HG03460 (cell line): ENCODE measurements around the gene ZNF182.
"Not testable (repeated sequence)": the region's sequence is repeated elsewhere in the genome, so short reads cannot be mapped to it uniquely, and the experiment has no call there.

Experiments
- ATAC-seq: cut with Tn5 transposase; IDR thresholded peaks from one replicate; pipeline ENCODE4 v1.9.1; 2021; ENCODE audit not compliant: unreplicated experiment

The ZNF182 gene

GRCh38 chrX:48002319-48002718 lies 1.5 kb downstream of the ZNF182 start:
- no peak for ATAC-seq

DNA sequence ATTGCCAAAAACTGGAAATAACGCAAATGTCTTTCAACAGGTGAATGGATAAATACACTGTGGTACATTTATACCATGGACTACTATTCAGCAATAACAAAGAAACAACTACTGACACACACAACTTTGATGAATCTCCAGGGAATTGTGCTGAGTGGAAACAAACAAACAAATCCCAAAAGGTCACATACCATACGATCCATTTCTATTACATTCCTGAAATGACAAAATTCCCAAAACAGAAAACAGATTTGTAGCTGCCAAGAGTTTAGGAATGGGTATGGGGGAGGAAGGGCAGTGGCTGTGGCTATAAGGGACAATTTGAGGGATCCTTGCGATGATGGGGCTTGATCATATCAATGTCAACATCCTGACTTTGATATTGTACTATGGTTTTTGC lies 2.5 kb downstream of the ZNF182 start:
- ATAC-seq = no peak

- no peak for ATAC-seq
Measured at GRCh38 chrX:47992669-47993068, 11.1 kb downstream of the ZNF182 start.

DNA sequence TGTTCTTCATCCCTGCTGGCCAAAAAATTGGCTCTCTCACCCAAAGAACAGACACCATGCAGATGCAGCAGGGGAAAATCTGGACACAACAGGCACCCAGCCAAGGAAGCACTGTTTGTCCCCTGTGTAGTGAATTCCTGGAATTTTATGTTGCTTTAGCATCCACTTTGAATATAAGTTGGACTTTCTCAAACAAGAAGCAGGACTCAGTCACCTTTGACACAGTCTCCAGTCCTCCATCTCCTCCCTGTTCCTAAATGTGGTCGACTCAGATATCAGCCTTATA lies 11.8 kb downstream of the ZNF182 start:
- no peak for ATAC-seq

DNA sequence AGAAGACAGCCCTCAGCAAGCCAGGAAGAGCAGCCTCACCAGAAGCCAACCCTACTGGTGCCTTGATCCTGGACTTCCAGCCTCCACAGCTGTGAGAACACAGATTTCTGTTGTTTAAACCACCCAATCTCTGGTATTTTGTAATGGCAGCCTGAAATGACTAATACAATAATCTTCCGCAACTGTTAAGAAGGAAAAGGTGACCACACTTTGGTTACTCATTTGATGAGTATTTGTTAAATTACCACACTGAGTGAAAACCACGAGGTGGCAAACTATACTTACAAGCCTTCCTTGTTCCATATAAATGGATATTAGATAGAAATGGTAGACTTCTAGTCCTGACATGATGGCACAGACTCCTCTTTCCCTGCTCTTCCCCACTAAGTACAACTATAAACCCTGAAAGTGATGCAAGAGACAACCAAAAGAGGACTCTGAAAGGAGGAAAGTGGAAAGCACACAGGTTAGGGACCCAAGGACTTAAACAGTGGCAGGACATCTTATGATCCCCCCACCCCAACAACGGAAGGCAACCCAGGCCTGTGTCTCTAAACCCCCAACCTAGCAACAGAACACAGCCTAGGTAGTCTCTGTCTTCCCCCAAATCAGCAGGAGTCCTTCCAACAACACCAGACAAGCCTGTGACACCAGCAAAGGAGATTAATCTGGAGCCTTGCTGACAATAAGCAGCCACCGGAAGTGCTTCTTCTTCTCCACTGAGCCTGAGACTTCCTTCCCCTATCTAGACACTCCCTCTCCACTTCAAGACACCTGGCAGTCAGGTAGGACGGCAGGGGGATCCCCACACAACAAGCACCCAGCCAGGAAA lies 12.3 kb downstream of the ZNF182 start:
- no peak for ATAC-seq

DNA sequence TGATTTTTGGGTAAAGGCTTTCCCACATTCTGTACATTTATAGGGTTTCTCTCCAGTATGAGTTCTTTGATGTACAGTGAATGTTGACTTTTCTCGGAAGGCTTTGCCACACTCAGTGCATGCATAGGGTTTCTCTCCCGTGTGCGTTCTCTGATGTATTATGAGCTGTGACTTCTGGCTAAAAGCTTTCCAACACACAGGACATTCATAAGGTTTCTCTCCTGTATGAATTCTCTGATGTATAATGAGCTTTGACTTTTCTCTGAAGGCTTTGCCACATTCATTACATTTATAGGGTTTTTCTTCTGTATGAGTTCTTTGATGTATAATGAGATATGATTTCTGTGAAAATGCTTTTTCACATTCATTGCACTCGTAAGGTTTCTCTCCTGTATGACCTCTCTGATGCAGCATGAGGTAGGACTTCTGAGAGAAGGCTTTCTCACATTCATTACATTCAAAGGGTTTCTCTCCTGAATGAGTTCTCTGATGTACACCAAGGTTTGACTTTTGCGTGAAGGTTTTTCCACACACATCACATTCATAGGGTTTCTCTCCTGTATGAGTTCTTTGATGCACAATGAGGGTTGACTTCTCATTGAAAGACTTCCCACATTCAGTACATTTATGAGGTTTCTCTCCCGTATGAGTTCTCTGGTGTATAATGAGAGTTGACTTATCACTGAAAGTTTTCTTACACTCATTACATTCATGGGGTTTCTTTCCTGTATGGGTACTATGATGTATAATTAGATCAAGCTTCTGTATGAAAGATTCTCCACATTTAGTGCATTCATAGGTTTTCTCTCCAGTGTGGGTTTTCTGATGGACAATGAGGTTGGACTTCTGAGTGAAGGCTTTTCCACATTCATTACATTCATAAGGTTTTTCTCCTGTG lies 27.3 kb downstream of the ZNF182 start:
- ATAC-seq = no peak

- ATAC-seq = no peak
Measured at GRCh38 chrX:47973235-47973634, 30.6 kb downstream of the ZNF182 start.

DNA sequence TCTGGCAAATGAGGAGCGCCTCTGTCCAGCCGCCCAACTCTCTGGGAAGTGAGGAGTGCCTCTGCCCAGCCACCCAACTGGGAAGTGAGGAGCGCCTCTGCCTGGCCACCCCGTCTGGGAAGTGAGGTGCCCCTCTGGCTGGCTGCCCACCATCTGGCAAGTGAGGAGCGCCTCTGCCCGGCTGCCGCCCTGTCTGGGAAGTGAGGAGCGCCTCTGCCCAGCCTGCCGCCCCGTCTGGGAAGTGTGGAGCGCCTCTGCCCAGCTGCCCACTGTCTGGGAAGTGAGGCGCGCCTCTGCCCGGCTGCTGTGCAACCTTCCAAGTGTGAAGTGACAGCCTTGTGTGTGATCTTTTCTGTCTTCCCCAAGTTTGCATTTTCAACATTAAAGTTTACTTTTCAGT lies 38.3 kb downstream of the ZNF182 start:
- ATAC-seq = not testable (repeated sequence)

DNA sequence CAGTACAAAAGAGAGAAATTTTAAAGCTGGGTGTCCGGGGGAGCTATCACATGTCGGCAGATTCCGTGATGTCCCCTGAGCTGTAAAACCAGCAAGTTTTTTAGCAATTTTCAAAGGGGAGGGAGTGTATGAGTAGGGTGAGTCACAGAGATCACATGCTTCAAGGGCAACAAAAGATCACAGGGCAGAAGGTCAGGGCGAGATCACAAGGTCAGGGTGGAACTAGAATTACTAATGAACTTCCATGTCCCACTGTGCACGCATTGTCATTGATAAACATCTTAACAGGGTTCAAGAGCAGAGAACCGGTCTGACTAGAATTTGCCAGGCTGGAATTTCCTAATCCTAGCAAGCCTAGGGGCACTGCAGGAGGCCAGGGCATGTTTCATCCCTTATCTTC lies 42.0 kb downstream of the ZNF182 start:
- not testable (repeated sequence) for ATAC-seq

- ATAC-seq = no peak
Measured at GRCh38 chrX:47960406-47960805, 43.4 kb downstream of the ZNF182 start.

GRCh38 chrX:47958761-47959342 lies 44.9 kb downstream of the ZNF182 start:
- no peak for ATAC-seq

- ATAC-seq = not testable (repeated sequence)
Measured at GRCh38 chrX:47958206-47958605, 45.6 kb downstream of the ZNF182 start.

GRCh38 chrX:47956016-47956415 lies 47.8 kb downstream of the ZNF182 start:
- no peak for ATAC-seq

DNA sequence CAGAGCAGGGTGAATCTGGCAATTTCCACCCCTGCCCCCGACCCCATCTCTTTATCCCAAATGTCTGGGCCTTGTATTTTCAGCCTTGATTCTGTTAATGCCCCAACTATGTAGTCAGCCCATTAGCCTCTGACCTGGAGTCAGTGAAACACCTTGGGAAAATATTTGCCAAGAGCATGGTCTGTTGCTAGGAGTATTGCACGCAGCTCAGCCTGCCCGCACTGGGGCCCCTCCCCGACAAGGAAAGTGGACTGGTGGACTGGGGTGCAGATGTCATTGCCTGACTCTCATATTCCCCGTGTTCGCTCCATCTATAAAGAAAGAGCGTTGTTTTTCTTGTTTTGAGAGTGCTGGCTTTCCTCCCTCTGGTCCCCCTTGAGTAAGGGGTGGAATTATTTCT lies 48.5 kb downstream of the ZNF182 start:
- ATAC-seq = not testable (repeated sequence)

GRCh38 chrX:47941423-47941822 lies 62.4 kb downstream of the ZNF182 start:
- no peak for ATAC-seq

DNA sequence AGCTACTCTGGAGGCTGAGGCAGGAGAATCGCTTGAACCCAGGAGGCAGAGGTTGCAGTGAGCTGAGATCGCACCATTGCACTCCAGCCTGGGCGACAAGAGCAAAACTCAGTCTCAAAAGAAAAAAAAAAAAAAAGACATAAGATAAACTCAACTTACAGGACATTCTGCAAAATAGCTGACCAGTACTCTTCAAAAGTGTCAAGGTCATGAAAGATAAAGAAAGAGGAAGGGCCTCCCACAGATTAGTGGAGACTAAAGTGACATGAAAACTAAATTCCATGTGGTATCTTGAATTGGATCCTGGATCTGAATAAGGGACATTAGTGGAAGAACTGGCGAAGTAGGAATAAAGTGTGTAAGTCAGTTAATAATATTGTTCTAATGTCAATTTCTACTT lies 63.3 kb downstream of the ZNF182 start:
- no peak for ATAC-seq

DNA sequence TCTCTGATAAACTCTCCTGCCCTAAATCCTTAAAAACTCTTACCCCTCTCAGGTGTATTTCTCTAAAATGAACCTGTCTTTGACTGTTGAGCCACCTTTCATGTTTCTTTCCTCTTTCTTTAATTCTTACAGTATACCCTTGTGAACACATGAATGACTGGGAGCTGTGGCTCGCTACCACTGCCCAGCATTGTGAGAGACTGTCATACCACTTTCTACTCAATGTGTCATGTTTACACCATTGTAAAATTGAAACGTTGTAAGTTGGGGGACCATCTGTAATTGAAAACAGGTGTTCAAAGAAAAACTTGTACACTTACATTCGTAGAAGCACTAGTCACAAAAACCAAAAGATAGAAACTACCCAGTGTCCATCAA lies 66.9 kb downstream of the ZNF182 start:
- no peak for ATAC-seq

DNA sequence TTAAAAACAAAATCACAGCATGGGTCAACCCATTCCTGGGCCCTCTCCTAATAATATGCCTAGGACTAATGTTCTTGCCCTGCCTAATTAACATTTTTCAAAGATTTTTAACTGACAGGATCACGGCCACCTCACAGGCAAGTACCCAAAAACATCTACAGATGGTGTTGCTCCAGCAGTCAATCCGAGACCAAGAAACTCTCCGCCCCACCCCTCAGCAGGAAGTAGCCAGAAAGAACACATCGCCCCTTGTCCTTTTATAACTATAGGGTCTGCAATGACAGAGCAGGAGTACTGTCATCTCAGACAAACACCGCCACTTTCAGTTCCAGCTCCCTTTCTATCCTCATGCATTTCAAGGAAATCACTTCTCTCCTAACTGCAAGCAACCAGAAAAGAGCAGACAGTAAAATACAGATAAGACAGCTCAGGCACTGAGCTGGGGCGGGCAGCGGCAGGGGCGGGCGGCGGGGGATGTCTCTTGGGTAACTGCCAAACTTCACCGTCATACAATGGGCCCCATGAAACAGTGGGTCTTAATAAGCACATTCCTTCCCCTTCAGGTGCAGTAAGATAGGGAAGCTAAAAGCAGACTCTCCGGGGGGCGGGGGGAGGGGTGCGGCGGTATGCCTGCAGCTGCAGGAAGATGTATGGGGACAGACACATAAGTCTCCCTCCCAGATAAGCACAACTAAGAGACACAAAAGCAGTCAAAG lies 67.4 kb downstream of the ZNF182 start:
- ATAC-seq = no peak

DNA sequence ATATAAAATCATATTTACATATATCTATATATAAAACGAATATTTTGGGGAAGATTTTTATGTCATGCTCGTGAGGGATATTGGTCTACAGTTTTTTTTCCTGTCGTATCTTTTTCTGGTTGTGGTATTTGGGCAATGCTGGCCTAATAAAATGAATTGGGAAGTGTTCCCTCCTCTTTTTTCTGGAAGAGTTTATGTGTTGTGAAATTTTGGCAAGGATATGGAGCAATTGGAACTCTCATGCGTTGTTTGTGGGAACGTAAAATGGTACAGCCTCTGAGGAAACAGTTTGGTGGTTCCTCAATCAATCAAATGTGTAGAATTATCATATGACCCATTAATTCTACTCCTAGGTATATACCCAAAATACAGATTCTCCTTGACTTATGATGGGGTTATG lies 69.8 kb downstream of the ZNF182 start:
- no peak for ATAC-seq

DNA sequence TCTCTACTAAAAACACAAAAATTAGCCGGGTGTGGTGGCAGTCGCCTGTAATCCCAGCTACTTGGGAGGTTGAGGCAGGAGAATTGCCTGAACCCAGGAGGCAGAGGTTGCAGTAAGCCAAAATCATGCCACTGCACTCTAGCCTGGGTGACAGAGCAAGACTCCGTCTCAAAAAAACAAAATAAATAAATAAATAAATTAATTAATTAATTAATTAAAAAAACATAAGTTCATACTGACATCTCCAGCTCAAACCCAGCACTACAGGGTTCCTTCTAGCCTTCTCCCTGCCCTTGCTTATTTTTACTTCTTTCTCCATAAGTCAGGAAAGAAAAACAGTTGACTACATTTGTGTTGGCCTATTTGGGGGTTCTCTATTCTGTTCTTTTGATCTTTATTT lies 71.8 kb downstream of the ZNF182 start:
- not testable (repeated sequence) for ATAC-seq

DNA sequence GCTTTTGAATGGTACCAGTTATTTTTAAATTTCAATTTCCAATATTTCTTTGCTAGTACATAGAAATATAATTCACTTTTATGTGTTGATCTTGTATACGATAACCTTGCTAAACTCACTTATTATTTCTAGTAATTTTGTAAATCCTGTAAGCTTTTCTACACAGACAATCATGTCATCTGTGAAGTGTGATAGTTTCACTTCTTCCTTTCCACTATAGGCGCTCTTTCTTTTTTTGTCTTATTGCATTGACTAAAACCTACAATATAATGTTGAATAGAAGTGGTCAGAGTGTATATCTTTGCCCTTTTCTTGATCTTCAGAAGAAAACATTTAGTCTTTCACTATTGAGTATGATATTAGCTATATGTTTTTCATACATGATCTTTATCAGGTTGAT lies 76.6 kb downstream of the ZNF182 start:
- ATAC-seq = no peak
